ENCODE data around the gene SCFD2.
A peak's percentile ranks its signal among the peaks of the same experiment; 100 is the strongest.

Gene SCFD2

GRCh38 chr4:52987392-52988056, 378.3 kb downstream of the SCFD2 start:
- no peak overlapping the region for H3K4me3 ChIP-seq (ENCODE audit: low read depth, low read length)
- no peak for TF ChIP-seq CTCF (IDR thresholded peaks at IDR 0.05; ENCODE audit: low read depth, low read length, missing control alignments)
- in situ Hi-C loops (cut with HindIII; ENCODE audit: low sequenced_read_pairs), result loop anchor here (5.0 kb wide), 1 partner anchor 65 kb away; no protein-coding TSS in a partner anchor
- peak; percentile 11 for DNase-seq (ENCODE audit: low read depth)

GRCh38 chr4:52984462-52984881, 381.4 kb downstream of the SCFD2 start:
- in situ Hi-C loops (cut with HindIII; ENCODE audit: low sequenced_read_pairs), result no loop called here
- no peak for DNase-seq (ENCODE audit: low read depth)
- H3K4me3 ChIP-seq (ENCODE audit: low read depth, low read length), result no peak overlapping the region
- no peak for TF ChIP-seq CTCF (IDR thresholded peaks at IDR 0.05; ENCODE audit: low read depth, low read length, missing control alignments)

- in situ Hi-C loops (cut with HindIII; ENCODE audit: low sequenced_read_pairs), result no loop called here
- no peak overlapping the region for H3K4me3 ChIP-seq (ENCODE audit: low read depth, low read length)
- peak; percentile 51 for TF ChIP-seq CTCF (IDR thresholded peaks at IDR 0.05; ENCODE audit: low read depth, low read length, missing control alignments)
- peak; percentile 65 for DNase-seq (ENCODE audit: low read depth)
Measured at GRCh38 chr4:52983563-52984303, 382.1 kb downstream of the SCFD2 start.

GRCh38 chr4:52982946-52983340, 382.9 kb downstream of the SCFD2 start:
- H3K4me3 ChIP-seq (ENCODE audit: low read depth, low read length), result no peak overlapping the region
- in situ Hi-C loops (cut with HindIII; ENCODE audit: low sequenced_read_pairs), result no loop called here

GRCh38 chr4:52982255-52982945, 383.5 kb downstream of the SCFD2 start:
- in situ Hi-C loops (cut with HindIII; ENCODE audit: low sequenced_read_pairs), result no loop called here
- TF ChIP-seq CTCF (IDR thresholded peaks at IDR 0.05; ENCODE audit: low read depth, low read length, missing control alignments), result peak; percentile 70
- DNase-seq (ENCODE audit: low read depth), result peak; percentile 51

More at GRCh38 chr4:52982946-52983340, 382.9 kb downstream of the SCFD2 start:
- TF ChIP-seq CTCF (IDR thresholded peaks at IDR 0.05; ENCODE audit: low read depth, low read length, missing control alignments), result no peak
- no peak for DNase-seq (ENCODE audit: low read depth)

GRCh38 chr4:52979821-52980590, 385.9 kb downstream of the SCFD2 start:
- DNase-seq (ENCODE audit: low read depth), result no peak
- no peak for TF ChIP-seq CTCF (IDR thresholded peaks at IDR 0.05; ENCODE audit: low read depth, low read length, missing control alignments)
- in situ Hi-C loops (cut with HindIII; ENCODE audit: low sequenced_read_pairs), result no loop called here

More at GRCh38 chr4:52982255-52982945, 383.5 kb downstream of the SCFD2 start:
- H3K4me3 ChIP-seq (ENCODE audit: low read depth, low read length), result no peak overlapping the region

More at GRCh38 chr4:52979821-52980590, 385.9 kb downstream of the SCFD2 start:
- H3K4me3 ChIP-seq (ENCODE audit: low read depth, low read length), result no peak overlapping the region
